HL-60 (cell line): Measurements from ENCODE around the gene FHIT.

ENCODE experiments used
- POLR2AphosphoS5 ChIP-seq: IDR thresholded peaks from 2 replicates; pipeline ENCODE4 v1.6.1; 2012; ENCODE audit warnings: low read depth
- SPI1 ChIP-seq: IDR thresholded peaks from 2 replicates; pipeline ENCODE4 v1.6.1; 2012; ENCODE audit warnings: low read depth, mild to moderate bottlenecking, borderline replicate concordance
- TF ChIP-seq, protein P1 (sequence below): IDR thresholded peaks from one replicate; pipeline ENCODE4 v1.5.1; 2011; ENCODE audit warnings: low read length, control low read depth, inconsistent platforms; ENCODE audit not compliant: insufficient read depth
- TF ChIP-seq, protein P2 (sequence below): IDR thresholded peaks from 2 replicates; pipeline ENCODE4 v1.6.1; 2012; ENCODE audit warnings: low read depth; ENCODE audit not compliant: insufficient replicate concordance

DNA sequence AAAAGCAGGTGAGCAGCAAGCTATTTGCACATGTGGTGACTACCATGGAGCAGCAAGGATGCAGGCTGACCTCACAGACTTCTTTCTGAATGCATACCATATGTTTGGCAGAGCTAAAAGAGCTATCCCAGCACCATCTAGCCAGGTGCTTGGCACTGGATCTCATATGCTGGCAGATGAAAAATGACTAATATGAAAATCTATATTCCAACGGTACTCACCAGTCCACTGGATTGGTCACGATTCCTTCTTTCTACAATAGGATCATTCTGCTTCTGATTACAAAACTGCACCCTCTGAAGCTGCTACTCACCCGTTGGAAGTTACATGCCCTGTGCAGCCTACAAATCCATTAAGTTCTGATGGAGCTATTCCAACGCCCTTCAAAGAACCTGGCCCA lies 1487.1 kb downstream of the FHIT start:
- TF ChIP-seq POLR2AphosphoS5 (no peak), SPI1 (no peak)
- TF ChIP-seq, protein P1, sequence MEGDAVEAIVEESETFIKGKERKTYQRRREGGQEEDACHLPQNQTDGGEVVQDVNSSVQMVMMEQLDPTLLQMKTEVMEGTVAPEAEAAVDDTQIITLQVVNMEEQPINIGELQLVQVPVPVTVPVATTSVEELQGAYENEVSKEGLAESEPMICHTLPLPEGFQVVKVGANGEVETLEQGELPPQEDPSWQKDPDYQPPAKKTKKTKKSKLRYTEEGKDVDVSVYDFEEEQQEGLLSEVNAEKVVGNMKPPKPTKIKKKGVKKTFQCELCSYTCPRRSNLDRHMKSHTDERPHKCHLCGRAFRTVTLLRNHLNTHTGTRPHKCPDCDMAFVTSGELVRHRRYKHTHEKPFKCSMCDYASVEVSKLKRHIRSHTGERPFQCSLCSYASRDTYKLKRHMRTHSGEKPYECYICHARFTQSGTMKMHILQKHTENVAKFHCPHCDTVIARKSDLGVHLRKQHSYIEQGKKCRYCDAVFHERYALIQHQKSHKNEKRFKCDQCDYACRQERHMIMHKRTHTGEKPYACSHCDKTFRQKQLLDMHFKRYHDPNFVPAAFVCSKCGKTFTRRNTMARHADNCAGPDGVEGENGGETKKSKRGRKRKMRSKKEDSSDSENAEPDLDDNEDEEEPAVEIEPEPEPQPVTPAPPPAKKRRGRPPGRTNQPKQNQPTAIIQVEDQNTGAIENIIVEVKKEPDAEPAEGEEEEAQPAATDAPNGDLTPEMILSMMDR = no peak
- TF ChIP-seq, protein P2, sequence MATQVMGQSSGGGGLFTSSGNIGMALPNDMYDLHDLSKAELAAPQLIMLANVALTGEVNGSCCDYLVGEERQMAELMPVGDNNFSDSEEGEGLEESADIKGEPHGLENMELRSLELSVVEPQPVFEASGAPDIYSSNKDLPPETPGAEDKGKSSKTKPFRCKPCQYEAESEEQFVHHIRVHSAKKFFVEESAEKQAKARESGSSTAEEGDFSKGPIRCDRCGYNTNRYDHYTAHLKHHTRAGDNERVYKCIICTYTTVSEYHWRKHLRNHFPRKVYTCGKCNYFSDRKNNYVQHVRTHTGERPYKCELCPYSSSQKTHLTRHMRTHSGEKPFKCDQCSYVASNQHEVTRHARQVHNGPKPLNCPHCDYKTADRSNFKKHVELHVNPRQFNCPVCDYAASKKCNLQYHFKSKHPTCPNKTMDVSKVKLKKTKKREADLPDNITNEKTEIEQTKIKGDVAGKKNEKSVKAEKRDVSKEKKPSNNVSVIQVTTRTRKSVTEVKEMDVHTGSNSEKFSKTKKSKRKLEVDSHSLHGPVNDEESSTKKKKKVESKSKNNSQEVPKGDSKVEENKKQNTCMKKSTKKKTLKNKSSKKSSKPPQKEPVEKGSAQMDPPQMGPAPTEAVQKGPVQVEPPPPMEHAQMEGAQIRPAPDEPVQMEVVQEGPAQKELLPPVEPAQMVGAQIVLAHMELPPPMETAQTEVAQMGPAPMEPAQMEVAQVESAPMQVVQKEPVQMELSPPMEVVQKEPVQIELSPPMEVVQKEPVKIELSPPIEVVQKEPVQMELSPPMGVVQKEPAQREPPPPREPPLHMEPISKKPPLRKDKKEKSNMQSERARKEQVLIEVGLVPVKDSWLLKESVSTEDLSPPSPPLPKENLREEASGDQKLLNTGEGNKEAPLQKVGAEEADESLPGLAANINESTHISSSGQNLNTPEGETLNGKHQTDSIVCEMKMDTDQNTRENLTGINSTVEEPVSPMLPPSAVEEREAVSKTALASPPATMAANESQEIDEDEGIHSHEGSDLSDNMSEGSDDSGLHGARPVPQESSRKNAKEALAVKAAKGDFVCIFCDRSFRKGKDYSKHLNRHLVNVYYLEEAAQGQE = no peak
